D341Med (cell line): ENCODE data around the gene PRSS21.

Experiments
- DNase-seq: peaks from one replicate; pipeline ENCODE4 v3.0.0; 2012; ENCODE audit warnings: low spot score

The PRSS21 gene

DNA sequence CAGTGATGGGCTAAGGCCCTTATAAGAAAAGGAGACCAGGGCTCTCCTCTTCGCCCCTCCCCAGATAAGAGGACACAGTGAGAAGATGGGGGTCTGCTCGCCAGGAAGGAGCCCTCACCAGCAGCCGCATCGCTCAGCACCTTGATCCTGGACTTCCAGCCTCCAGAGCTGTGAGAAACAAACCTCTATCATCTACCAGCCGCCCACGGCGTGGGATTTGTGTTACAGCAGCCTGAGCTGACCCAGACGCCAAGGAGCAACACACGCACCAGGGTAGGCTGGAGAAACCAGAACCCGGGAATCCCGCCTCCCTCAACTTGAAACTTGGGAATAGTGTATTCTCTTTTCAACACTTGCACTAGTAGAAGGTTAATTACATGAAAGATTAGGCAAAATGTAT is 8.9 kb downstream of the PRSS21 start:
- no peak for DNase-seq

DNA sequence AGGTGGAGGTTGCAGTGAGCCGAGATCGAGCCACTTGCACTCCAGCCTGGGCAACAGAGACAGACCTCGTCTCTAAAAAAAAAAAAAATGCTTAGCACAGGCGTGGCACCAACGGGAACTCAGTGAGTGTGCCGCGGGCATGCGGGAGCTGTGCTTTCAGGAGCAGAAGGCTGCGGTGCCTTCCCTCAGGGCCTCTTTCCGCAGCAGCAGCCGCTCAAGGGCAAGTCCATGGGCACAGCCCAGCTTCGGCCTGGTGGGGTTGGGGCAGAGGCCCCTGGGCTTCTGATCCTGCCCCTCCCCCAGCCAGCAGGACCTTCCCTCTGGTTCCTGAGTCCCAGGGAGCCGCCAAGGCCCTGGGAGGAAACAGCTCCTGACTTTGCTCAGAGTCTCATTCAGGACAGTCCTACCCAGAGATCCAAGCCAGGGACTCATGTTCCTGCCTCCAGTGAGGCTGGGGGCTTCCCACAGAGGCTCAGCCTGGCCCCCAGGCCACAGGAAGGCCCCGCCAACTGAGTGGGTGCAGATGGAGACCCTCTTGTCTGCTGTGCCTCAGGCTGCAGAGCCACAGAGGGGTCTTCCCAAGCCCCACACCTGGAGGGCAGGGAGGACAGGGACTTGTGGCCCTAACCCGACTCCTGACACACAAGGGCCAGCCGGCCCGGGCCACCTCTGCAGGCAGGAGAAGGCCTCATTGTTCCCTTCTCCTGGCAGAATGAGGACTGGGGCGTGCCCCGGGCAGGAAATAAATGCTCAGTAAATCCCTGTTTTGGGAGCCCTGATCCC is 9.7 kb downstream of the PRSS21 start:
- DNase-seq = no peak

DNA sequence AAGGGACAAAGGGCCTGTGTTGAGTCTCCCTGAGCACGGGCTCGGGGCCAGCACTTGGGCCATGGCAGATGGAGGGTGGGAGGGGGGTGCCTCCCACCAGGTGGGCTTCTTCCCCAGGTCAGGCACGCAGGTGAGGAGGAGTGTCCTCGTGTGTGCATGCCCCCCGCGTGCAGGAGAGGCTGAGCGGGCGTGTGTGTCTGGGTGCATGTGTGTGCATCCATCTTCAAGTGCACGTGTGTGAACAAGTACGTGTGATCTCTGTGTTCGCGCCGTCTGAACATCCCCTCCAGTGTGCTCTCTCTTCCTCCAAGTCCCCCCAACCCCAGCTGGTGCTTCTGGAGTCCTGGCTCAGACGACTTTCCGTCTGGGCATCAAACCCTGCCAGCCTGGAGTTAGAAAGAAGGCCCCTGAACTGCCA is 10.3 kb downstream of the PRSS21 start:
- DNase-seq = no peak

DNA sequence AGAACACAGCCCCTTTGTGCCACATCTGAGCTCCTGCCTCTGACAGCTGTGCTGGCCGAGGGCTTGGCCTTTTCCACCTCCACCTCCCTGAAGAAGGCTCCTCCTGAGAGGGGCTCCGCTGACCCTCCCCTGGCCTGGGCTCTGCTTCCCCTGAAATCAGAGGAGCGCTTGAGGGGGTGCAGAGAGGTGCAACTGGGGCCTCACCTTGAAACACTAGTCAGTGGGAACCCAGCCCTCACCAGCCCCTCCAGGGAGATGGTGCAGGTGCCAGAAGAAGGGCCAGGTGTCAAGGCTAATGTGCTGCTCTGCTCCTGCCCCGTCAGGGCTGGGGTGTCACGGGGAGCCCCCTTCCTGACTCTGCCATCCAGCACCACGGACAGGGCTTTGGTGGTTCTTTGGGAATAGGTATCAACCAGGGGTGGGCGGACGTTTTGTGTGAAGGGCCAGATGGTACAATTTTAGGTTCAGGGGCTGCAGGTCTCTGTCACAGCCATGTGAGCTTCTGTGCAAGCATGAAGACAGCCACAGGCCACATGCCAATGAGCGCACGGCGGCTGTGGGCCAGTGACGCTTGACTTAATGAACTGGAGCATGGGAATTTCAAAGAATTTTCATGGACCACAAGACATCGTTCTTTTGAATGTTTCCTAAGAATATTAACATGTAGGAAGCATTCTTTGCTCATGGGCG is 10.9 kb downstream of the PRSS21 start:
- no peak for DNase-seq

DNA sequence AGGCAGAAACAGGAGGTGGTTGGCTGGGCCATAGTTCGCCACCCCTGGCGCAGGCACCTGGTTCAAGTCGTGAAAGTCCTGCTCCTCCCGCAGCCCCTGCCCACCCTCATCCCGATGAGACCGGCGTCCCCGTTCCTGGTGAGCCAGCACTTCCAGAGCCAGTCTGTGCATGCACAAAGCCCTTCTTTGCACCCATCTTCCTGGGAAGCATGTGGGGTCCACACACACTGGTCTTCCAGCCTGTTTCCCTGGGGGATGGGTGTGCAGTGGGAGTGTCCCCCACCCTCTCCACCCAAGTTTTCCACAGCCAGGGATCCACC is 11.4 kb downstream of the PRSS21 start:
- no peak for DNase-seq

DNA sequence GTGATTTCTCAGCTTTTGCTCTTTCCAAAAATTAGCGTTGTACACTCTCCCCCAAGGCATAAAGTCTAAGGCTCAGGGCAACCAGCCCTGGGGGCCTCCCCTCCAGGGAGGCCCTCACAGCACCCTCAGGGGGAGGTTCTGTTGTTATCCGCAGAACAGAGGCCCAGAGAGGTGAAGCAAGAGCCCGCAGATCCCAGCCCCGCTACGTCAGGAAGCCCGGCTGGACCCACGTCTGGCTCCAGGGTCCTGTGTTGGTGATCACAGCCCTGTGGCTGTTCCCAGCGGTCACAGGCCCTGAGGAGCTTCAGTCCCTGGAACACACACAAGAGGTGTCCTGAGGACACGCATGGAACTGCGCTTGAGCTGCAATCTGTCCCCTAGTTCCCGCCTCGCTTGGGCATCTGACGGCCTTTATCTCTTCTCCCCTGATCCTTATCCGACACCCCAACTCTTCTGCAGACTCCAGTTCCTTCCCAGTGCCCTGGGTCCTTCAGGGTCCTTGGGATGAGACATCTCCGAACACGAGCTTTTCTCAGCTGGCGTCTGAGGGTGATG is 11.9 kb downstream of the PRSS21 start:
- no peak for DNase-seq

DNA sequence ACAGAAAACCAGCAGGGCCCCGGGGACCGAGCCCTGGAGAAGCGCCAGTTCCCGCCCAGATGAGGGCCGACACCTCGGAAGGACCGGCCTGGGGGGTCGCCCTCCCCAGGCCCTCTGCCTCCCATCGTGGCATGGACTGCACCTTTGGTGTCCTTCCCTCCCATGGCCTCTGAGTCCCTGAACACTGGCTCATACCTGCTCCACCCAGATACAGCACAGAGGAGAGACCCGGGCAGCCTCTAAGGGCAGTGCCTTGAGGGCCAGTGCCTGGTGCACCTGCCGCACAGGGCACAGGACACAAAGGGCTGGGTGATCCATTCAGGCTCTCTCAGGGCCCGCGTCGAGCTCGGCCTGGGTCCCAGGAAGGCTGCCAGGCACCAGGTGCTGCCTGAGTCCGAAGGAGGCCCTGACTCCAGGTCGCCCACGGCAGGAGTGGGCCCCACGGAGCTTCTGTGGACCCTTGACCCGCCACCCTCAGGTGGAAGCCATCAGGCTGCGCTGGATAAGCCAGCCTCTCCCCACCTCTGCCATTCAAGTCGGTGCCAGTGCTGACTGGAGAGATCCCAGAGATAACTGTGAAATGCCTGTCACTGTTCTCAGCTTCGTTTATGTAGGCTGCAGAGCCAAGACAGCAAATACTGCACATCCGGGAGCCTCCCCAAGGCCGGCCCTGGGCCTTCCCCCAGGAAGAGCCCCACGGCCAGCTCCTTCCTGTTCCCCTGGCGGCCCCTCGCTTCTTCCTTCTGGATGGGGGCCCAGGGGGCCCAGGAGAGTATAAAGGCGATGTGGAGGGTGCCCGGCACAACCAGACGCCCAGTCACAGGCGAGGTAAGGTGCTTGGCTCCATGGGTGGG is 12.7 kb downstream of the PRSS21 start, which contains the start of gene ZG16B:
TSS of gene ZG16B (plus strand) at position 803 of the 854 bp plus-strand sequence. CDS start 139 bp downstream, outside the sequence.
- no peak for DNase-seq

DNA sequence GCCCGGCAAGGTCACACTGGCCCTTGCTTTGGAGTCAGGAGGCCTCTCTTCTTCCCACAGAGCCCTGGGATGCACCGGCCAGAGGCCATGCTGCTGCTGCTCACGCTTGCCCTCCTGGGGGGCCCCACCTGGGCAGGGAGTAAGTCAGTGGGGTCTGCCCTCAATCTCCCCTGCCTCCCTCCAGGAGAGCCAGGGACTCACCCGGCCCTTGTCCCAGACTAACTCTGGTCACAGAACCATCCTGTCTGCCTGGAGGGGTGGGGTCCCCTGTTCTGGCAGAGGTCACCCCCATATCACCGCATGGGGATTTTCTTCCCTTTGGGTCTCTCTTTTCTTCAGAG is 13.3 kb downstream of the PRSS21 start:
- DNase-seq = no peak

DNA sequence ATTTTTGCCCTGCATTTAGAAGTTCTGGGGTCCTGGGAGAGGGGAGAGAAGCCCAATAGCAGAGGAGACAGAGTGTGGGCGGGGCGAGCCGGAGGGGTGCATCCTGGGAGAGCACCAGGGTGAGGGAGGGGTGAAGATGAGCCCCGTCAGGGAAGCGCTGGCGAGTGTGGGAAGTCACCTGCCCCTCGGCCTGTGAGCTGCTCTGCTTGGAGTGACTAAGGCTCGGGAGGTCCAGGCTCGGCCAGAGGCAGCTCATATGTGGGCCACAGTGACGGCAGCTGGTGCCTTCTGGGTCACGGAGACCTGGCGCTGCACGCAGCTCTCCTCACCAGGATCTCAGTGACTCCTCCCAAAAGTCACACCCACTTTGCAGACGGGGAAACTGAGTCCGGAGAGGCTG is 14.2 kb downstream of the PRSS21 start:
- no peak for DNase-seq

DNA sequence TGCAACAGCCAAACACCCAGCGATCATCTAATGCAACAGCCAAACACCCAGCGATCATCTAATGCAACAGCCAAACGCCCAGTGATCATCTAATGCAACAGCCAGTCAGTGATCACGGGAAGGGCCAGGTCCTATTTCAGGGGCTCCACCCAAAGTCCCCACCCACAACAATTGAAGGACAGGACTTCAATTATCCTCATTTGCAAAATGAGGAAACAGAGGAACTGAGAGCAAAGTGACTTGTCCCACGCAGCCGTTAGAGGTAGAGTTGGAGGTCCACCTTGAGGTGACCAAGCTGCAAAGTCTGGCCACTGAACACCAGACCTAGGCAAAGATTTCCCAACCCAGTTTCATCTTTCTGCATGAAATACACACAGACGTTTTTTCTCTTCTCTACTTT is 16.7 kb downstream of the PRSS21 start:
- DNase-seq = no peak

DNA sequence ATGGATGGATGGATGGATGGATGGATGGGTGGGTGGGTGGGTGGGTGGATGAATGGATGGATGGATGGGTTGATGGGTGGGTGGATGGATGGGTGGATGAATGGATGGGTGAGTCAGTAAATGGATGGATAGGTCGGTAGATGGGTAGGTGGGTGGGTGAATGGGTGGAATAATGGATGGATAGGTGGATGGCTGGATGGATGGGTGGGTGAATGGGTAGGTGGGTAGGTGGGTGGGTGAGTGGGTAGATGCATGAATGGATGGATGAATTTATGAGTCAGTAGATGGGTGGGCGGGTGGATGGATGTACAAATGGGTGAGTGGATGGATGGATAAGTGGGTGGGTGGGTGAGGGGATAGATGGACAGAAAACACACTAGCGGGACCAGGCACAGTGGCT is 17.9 kb downstream of the PRSS21 start:
- DNase-seq = no peak

DNA sequence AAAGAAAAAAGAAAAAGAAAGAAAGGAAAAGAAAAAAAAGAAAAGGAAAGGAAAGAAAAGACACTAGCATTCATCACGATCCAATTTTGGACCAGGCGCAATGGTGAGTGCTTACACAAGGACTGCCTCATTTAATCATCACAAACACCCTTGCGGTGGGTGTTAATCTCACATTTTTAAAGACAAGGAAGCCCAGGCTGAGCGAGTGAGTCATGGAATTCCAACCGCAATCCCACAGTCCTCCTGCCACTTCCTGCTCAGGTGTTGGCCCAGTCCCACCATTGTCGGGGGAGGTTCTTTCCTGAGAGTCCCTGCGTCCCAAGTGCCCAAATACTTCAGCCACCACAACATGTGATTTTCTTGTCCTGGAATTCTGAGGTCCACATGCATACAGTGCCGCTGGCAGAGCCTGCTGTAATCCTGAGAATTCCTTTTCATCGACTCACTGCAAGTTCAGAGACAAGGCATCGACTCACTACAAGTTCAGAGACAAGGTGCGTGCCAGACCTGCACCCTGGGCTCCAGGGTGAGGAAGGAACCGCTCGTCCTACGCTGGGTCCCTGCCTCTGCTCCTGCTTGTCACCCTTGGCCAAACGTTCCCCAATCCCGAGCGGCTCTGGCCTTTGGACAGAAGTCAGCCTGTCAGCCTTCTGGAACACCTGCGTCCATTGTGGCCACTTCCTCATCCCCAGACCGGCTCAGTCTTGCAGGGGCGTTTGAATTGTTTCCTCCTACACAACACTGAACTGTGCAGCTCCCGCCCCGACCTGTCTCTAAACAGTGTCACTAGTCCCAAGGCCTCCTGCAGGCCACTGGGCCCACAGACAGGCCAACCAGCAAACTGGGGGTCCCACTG is 18.8 kb downstream of the PRSS21 start:
- DNase-seq = no peak

DNA sequence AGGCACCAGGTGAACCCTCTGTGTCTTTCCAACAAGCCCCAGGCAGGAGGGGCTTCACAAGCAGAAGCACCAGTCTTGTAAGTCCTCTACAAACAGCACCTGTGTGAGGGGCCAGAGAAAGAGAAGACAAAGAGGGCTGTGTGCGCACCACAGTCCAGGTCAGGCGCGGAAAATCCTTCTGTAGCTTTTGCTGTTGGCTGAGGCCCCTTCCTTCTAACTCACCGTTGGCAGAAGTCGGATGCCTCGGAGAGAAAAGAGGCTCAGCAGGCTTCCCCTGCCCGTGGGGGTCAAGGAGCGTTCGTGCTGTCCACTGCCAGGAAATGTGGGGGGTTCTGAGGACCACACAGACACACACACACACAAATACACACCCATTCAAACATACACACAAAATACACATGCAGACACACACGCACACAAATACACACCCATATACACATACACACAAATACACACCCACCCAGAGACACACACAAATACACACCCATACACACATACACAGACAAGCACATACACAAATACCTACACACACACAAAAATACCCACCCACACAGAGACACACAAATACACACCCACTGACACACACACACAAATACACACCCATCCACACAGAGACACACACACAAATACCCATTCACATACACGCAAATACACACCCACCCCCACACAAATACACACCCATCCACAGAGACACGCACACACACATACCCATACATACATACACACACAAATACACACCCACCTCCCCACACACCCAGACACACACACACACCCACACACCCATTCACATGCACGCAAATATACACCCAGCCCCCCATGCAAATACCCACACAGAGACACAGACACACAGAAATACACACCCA is 19.8 kb downstream of the PRSS21 start:
- DNase-seq = no peak

DNA sequence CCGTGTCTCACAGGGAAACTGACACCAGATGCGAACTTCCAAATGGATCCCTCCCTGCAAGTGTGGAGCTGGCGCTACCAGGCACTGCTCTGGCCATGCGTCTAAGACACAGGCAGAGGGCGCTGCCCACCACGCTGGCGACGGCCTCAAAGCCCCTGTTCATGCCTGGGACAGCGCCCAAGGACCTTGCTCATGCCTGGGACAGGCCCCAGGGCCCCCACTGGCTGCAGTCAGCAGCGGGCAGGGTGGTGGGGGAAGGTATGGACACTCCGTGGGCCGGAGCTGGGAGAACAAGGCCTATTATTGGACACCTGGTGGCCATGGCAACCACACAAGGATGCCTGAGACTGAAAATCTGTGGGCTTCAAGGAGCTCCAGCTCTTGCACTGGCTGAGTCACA is 21.9 kb downstream of the PRSS21 start:
- peak; percentile 90 for DNase-seq

DNA sequence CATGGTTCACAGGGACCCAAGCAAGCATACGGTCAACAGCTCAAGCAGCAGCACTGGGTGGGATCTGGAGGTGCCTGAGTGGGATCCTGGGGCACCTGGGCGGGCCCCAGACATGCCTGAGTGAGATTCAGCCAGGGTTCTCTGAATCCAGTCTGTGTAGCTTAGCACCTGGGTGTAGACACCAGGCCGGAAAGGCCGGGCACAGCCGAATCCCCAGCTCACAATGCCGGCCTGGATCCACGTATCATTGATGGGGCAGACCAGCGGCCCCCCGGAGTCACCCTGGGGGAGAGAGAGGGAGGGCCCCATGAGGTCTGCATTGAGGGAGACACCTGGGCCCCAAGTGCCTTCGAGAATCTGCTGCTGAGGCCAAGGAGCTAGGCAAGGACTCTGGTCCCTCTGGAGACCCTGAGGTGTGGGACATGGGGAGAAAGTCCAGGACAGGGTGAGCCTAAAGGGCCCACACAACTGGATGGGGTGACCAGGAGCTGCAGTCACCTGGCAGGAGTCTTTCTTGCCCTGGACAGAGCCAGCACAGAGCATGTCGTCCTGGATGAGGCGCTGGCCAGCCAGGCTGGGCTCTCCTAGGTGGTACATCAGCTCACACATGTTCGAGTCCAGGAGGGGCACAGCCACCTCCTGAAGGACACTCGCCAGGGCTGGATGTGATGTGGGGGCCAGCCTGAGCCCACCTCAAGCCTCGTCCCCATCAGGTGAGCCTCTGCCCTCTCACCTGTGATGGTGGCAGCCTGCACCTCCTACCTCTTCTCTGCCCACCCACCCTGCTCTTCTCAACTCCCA is 22.8 kb downstream of the PRSS21 start:
- DNase-seq = no peak

DNA sequence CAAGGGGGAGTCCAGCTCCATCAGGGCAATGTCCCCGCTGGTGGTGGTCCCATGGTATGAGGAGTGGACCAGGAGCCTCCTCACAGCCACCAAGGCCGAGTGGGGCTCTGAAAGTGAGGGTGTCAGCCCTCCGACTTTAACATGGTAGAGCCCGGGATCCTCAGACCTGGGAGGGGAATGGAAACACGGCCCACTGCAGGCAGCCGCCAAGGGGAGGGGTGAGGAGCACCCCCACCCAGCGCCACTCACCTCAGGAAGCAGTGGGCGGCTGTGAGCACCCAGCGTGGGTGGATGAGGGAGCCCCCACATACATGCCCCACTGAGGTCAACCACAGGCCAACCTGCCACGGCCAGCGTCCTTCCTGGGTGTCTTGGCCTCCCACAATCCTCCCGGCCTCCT is 23.9 kb downstream of the PRSS21 start:
- no peak for DNase-seq

DNA sequence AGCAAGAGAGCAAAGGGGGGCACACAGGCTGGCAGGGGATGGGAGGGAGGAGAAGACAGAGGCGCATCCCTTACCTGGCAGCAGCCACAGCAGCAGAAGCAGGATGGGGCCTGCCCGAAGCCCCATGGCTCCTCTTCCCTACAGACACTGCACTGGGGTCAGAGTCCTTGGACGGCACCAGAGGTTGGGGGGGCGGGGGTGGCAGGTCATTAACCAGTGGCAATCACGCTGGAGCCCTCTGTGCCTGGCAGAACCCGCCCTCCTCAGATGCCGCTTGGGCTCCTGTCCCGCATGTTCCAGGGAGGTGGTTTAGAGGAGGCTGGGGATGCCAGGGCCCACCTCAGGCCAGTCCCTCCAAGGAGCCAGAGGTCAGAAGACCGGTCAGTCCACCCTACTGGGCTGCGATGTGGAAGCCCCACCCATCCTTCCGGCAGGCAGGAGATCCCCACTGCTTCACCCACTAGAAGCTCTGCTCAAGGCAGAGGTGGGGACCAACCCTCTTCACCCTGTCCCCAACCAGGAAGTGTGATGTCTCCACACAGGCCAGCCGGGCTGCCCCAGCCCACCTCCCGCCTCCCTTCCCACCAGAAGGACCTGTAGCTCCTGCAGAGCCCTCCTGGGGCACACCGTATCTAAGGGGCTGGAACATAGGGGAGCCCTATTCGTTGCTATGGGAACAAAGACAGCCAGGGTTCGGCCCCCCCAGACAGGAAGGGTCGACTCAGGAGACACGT is 24.7 kb downstream of the PRSS21 start:
- no peak for DNase-seq

DNA sequence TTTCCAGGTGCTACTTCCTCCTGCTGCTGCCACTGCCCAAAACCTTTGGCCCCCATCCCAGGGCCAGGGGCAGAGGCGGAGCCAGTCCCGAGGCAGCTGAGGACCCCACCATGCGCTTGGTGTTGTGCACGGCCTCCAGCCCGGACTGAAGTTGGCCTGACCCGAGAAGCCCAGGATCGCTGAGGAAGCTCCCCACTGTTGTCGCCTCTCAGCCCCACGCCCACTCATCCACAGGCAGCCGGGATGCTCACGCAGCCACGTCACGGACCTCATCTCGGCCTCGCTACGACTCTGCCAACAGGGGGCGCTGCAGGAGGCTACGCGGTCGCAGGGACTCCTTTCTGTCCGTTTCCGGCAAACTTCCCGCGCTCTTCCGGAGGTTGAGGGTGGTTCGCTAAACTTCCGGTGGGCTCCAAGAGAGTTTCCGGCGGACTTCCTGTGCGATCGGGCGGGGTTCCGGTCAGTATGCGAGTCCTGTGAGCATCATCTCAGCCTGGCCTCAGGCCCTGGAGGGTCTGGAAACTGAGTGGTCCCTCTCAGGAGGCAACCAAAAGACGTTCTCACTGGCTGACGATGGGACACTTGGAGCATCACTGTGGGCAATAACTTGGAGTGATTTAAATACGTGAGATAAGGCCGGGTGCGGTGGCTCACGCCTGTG is 25.4 kb downstream of the PRSS21 start:
- DNase-seq = peak; percentile 59

DNA sequence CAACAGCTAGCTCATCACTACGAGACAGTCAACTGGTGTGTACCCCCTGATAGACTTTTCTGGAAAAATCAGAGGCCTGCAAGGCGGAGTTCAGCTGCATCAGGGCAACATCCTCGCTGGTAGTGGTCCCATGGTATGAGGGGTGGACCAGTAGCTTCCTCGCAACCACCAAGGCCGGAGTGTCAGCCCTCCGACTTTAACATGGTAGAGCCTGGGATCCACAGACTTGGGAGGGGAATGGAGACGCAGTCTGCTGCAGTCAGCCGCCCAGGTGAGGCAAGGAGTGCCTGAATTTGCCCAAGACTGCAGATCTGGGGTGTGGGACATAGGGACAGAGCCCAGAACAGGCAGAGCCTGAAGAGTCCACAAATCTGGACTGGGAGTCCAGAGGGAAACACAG is 26.5 kb downstream of the PRSS21 start:
- DNase-seq = no peak
